HepG2 (cell line): ENCODE measurements around the gene VKORC1. TPM values are rescaled to one million over a fixed set of nuclear protein-coding genes. Genes with fewer than 3 reads are reported as not detected.

Experiments
- ATAC-seq: fragments of 200-7000 bp; cut with Tn5 transposase; 3 replicates; pipeline ENCODE4 v1.9.1; 2020; ENCODE audit warnings: mild to moderate bottlenecking, moderate library complexity
- BruUV-seq: library from RNA; stranded (reverse); fragments of 400-500 nt; replicated peaks from 2 replicates; lab custom pipeline; 2021; lab: Mats Ljungman, UMichigan
- CTCF ChIA-PET: fragments of 300-600 bp; formaldehyde crosslinking; extraction: SDS; loops from one replicate; lab custom pipeline; 2021; ENCODE audit warnings: low total read pairs, inconsistent platforms, low intra/inter-chr PET ratio; lab: Yijun Ruan, JAX
- POLR2A ChIA-PET: fragments of 350-600 bp; sonication (Branson Sonifier 250); formaldehyde crosslinking; loops from one replicate; lab custom pipeline; 2020; ENCODE audit warnings: antibody characterized with exemption, inconsistent platforms; lab: Yijun Ruan, JAX
- DNase-seq: peaks from one replicate; pipeline ENCODE4 v3.0.0-alpha.2; 2015; ENCODE audit warnings: low spot score
- FAIRE-seq: peaks from 3 replicates; lab custom pipeline; 2011; peaks lifted over from hg19 to GRCh38; lab: Jason Lieb, UNC
- H2AFZ ChIP-seq: one replicate; pipeline ENCODE4 v1.6.1; 2011; ENCODE audit warnings: low read length, inconsistent platforms
- H3K27ac ChIP-seq: fragments of 300-600 bp; 3 replicates; pipeline ENCODE4 v1.8.0; 2011; ENCODE audit warnings: mixed run types, mild to moderate bottlenecking, mixed read lengths, low read length, inconsistent platforms; ENCODE audit not compliant: insufficient read depth; ENCODE audit errors: extremely low read length
- H3K27me3 ChIP-seq, 2 experiments: fragments of 200-600 bp in 1 of 2; 2 replicates in 1 of 2; 3 replicates in 1 of 2; pipeline versions ENCODE4 v1.6.0 to v1.8.0; 2011; ENCODE audit warnings: low read length in 2 of 2, mild to moderate bottlenecking in 2 of 2, moderate library complexity in 2 of 2, inconsistent platforms in 1 of 2; ENCODE audit not compliant: insufficient read depth in 2 of 2, control insufficient read depth in 1 of 2
- H3K36me3 ChIP-seq, 2 experiments: fragments of 200-600 bp in 1 of 2; replicated peaks in 1 of 2; 2 replicates in 1 of 2; 3 replicates in 1 of 2; pipeline versions ENCODE4 v1.5.1 to v1.8.0; 2011; ENCODE audit warnings: low read length in 2 of 2, inconsistent platforms in 1 of 2; ENCODE audit not compliant: insufficient read depth in 2 of 2, control insufficient read depth in 1 of 2
- H3K4me1 ChIP-seq: 2 replicates; pipeline ENCODE4 v1.5.1; 2012; ENCODE audit warnings: low read length, inconsistent platforms; ENCODE audit not compliant: insufficient read depth
- H3K4me2 ChIP-seq: 2 replicates; pipeline ENCODE4 v1.6.0; 2011; ENCODE audit warnings: low read depth, low read length, inconsistent platforms
- H3K4me3 ChIP-seq, 3 experiments: fragments of 200-600 bp in 1 of 3; sonication (generic), shearing (Covaris generic) in 1 of 3; replicated peaks in 1 of 3; 2 replicates each; pipeline ENCODE4 v1.5.1; 2011 to 2016; ENCODE audit warnings: low read length in 3 of 3, inconsistent platforms in 2 of 3, low read depth in 2 of 3, mild to moderate bottlenecking in 2 of 3, control low read depth in 1 of 3, mixed read lengths in 1 of 3; ENCODE audit not compliant: insufficient read depth in 1 of 3
- H3K79me2 ChIP-seq: one replicate; pipeline ENCODE4 v1.6.1; 2011; ENCODE audit warnings: low read length, inconsistent platforms; ENCODE audit not compliant: insufficient read depth
- H3K9ac ChIP-seq: 2 replicates; pipeline ENCODE4 v1.6.0; 2011; ENCODE audit warnings: mild to moderate bottlenecking, low read depth, low read length, inconsistent platforms; ENCODE audit not compliant: insufficient read depth
- H3K9me3 ChIP-seq: 2 replicates; pipeline ENCODE4 v1.5.1; 2012; ENCODE audit warnings: mild to moderate bottlenecking, low read length
- H4K20me1 ChIP-seq: 2 replicates; pipeline ENCODE4 v1.6.0; 2011; ENCODE audit warnings: inconsistent platforms, mild to moderate bottlenecking, low read length, moderate library complexity; ENCODE audit not compliant: insufficient read depth
- AKAP8 ChIP-seq: sonication (generic); formaldehyde crosslinking; IDR thresholded peaks from 2 replicates; pipeline ENCODE4 v1.5.1; 2020; ENCODE audit warnings: mild to moderate bottlenecking, missing genetic modification reagents
- KLF9 ChIP-seq: IDR thresholded peaks from 2 replicates; pipeline ENCODE4 v1.6.1; 2016; ENCODE audit warnings: low read depth
- MIER2 ChIP-seq: IDR thresholded peaks from 2 replicates; pipeline ENCODE4 v1.6.1; 2016; ENCODE audit warnings: missing biosample characterization, missing genetic modification reagents
- NR2F1 ChIP-seq, 2 experiments: fragments of 450-650 bp in 1 of 2; formaldehyde crosslinking in 1 of 2; IDR thresholded peaks; 2 replicates each; pipeline versions ENCODE4 v1.5.0 to v1.6.1; 2016 to 2020; ENCODE audit warnings: mild to moderate bottlenecking in 1 of 2, missing compliant biosample characterization in 1 of 2, missing genetic modification reagents in 1 of 2, moderate library complexity in 1 of 2
- ZNF556 ChIP-seq: sonication (generic); formaldehyde crosslinking; IDR thresholded peaks from 2 replicates; pipeline ENCODE4 v1.4.0; 2020; ENCODE audit warnings: mild to moderate bottlenecking, missing genetic modification reagents, borderline replicate concordance
- ZNF589 ChIP-seq: sonication (generic); formaldehyde crosslinking; conservative IDR thresholded peaks from 2 replicates; pipeline ENCODE4 v1.8.0; 2022; ENCODE audit warnings: mild to moderate bottlenecking, moderate library complexity, missing genetic modification reagents
- ZSCAN12 ChIP-seq: sonication (generic); formaldehyde crosslinking; IDR thresholded peaks from 2 replicates; pipeline ENCODE4 v1.9.0; 2021; ENCODE audit warnings: mild to moderate bottlenecking, missing genetic modification reagents
- ZZZ3 ChIP-seq: sonication (generic); formaldehyde crosslinking; IDR thresholded peaks from 2 replicates; pipeline ENCODE4 v1.4.0; 2020; ENCODE audit warnings: missing genetic modification reagents, mild to moderate bottlenecking, borderline replicate concordance
- WGBS: methylation state at CpG from one replicate; pipeline ENCODE4 v1.1.6; 2017; ENCODE audit warnings: low lambda C conversion rate; 5-methylcytosine and 5-hydroxymethylcytosine counted together
- in situ Hi-C: cut with HindIII; loops from 2 replicates; pipeline ENCODE4 v1.10.0; 2017; ENCODE audit warnings: low pct_unique_long_range_greater_than_20kb; ENCODE audit not compliant: extremely low pct_ligation_motif_present
- intact Hi-C: fragments of 100-400 bp; cut with micrococcal nuclease; formaldehyde crosslinking; loops from one replicate; pipeline ENCODE4 v1.10.0; 2022; ENCODE audit not compliant: unreplicated experiment
- polyA plus RNA-seq, 8 experiments: library from polyadenylated mRNA; depleted of rRNA in 3 of 8; stranded (reverse) in 7 of 8; unstranded in 1 of 8; fragments of >200 nt; fragmentation: Illumina TruSeq in 4 of 8; extraction: Trizol in 4 of 8; gene quantifications; 2 replicates each; pipeline versions ENCODE4 v1.2.1 to v1.2.3, GENCODE V29; 2011 to 2016; ENCODE audit warnings: low read depth in 4 of 8, missing spikeins in 1 of 8, mixed read lengths in 1 of 8; ENCODE audit not compliant: insufficient read depth in 1 of 8
- total RNA-seq, 5 experiments: library from RNA; depleted of rRNA; stranded (reverse); fragments of >200 nt; fragmentation: Illumina TruSeq; extraction: Trizol; gene quantifications; 2 replicates each; pipeline ENCODE4 v1.2.3, GENCODE V29; 2016; ENCODE audit warnings: low read depth in 1 of 5
- TF ChIP-seq, protein P1 (sequence below): sonication (generic); formaldehyde crosslinking; IDR thresholded peaks from 2 replicates; pipeline ENCODE4 v1.4.0; 2020; ENCODE audit warnings: missing genetic modification reagents
- TF ChIP-seq, protein P2 (sequence below): sonication (generic); formaldehyde crosslinking; IDR thresholded peaks from 2 replicates; pipeline ENCODE4 v1.4.0; 2020; ENCODE audit warnings: mild to moderate bottlenecking, missing genetic modification reagents
- TF ChIP-seq, protein P3 (sequence below), 2 experiments: IDR thresholded peaks; 2 replicates each; pipeline ENCODE4 v1.6.1; 2011 to 2012; ENCODE audit warnings: low read length in 2 of 2, borderline replicate concordance in 1 of 2, low read depth in 1 of 2, mild to moderate bottlenecking in 1 of 2, moderate library complexity in 1 of 2

VKORC1 gene
- total and polyA plus RNA-seq, 2 of the 13 experiments (the other 11 are each of a cell fraction or from before 2014, with no cell fraction given), result 141 to 615 TPM

DNA sequence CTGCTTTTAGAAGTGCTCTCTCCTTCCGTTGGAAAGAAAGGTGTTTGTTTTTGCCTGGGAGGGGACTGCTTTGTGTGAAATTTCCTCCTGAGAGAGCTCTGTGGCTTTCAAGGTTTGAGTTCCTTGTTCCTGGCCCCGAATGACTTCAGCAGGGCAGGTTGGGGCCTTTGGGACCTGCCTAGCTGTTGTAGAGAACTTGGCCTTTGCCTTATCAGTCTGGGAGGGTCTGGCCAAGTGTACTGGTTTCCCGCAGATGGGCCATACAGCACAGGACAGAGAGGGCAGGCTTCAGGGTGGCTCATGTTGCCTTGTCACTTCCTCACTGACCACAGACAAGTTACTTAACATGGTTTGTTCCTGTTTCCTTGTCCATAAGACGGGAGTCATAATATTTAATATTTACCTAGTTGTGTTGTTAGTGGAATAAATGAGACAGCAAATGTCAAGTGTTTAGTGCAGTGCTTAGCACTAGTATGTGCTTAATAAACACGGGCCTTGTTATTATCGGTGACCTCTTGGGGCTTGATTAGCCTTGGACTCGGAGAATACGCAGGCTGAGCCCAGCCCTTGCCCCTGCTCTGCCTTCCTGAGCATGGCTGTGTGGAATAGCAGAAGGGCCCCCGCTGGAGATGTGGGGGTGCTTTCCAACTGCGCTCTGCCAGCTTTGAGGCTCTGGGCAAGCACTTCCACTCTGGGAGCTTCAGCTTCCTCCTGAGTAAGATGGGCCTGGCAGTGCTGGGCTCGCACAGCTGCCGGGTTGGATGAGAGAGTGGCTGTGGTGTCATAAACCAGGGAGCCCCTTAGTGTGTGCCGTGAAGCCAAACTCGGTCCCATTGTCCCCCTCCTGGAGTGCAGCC lies 34.3 kb upstream of the VKORC1 start:
- intact Hi-C loops, result no loop called here
- no peak overlapping the region for H3K4me3 ChIP-seq
- in situ Hi-C loops, result no loop called here
- H4K20me1 ChIP-seq, result no peaks in the 10 kb centered on the region
- H3K4me1 ChIP-seq, result peaks cover 4% of the 10 kb centered on the region; the same call in 1 of the 2 replicates
- CTCF ChIA-PET, result no interaction called here
- FAIRE-seq, result no peak
- no peak overlapping the region for H3K9ac ChIP-seq
- DNase-seq, result no peak
- H3K9me3 ChIP-seq, result no peaks in the 10 kb centered on the region
- H3K36me3 ChIP-seq, result peaks cover 17 to 18% of the 10 kb centered on the region in 2 experiments; a peak in 4 of 5 replicates
- H3K4me2 ChIP-seq, result no peak overlapping the region
- no peak overlapping the region for H2AFZ ChIP-seq
- no peaks in the 10 kb centered on the region for H3K79me2 ChIP-seq
- no peaks in the 10 kb centered on the region for H3K27me3 ChIP-seq
- POLR2A ChIA-PET, result interaction anchor here (0.5 to 4.2 kb wide), 4 partner anchors 11 to 14 kb away, joined by 3 to 17 read pairs (median 4); partner anchors contain the start of gene KAT8
- no peak overlapping the region for H3K27ac ChIP-seq
- 93% methylated on average over 14 of the region's 14 CpGs for WGBS
- ATAC-seq, result no peak
- no TSS peak for BruUV-seq
- TF ChIP-seq ZZZ3 (CRISPR knock-in tag) (no peak), MIER2 (CRISPR knock-in tag) (no peak), ZNF556 (no peak), AKAP8 (CRISPR knock-in tag) (no peak), KLF9 (no peak), ZSCAN12 (CRISPR knock-in tag) (no peak), ZNF589 (no peak), NR2F1 (CRISPR knock-in tag; IDR thresholded peaks at IDR 0.05) (no peak)
- TF ChIP-seq, protein P1, sequence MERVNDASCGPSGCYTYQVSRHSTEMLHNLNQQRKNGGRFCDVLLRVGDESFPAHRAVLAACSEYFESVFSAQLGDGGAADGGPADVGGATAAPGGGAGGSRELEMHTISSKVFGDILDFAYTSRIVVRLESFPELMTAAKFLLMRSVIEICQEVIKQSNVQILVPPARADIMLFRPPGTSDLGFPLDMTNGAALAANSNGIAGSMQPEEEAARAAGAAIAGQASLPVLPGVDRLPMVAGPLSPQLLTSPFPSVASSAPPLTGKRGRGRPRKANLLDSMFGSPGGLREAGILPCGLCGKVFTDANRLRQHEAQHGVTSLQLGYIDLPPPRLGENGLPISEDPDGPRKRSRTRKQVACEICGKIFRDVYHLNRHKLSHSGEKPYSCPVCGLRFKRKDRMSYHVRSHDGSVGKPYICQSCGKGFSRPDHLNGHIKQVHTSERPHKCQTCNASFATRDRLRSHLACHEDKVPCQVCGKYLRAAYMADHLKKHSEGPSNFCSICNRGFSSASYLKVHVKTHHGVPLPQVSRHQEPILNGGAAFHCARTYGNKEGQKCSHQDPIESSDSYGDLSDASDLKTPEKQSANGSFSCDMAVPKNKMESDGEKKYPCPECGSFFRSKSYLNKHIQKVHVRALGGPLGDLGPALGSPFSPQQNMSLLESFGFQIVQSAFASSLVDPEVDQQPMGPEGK, result no peak
- TF ChIP-seq, protein P2, sequence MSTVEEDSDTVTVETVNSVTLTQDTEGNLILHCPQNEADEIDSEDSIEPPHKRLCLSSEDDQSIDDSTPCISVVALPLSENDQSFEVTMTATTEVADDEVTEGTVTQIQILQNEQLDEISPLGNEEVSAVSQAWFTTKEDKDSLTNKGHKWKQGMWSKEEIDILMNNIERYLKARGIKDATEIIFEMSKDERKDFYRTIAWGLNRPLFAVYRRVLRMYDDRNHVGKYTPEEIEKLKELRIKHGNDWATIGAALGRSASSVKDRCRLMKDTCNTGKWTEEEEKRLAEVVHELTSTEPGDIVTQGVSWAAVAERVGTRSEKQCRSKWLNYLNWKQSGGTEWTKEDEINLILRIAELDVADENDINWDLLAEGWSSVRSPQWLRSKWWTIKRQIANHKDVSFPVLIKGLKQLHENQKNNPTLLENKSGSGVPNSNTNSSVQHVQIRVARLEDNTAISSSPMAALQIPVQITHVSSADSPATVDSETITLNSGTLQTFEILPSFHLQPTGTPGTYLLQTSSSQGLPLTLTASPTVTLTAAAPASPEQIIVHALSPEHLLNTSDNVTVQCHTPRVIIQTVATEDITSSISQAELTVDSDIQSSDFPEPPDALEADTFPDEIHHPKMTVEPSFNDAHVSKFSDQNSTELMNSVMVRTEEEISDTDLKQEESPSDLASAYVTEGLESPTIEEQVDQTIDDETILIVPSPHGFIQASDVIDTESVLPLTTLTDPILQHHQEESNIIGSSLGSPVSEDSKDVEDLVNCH, result no peak
- TF ChIP-seq, protein P3, sequence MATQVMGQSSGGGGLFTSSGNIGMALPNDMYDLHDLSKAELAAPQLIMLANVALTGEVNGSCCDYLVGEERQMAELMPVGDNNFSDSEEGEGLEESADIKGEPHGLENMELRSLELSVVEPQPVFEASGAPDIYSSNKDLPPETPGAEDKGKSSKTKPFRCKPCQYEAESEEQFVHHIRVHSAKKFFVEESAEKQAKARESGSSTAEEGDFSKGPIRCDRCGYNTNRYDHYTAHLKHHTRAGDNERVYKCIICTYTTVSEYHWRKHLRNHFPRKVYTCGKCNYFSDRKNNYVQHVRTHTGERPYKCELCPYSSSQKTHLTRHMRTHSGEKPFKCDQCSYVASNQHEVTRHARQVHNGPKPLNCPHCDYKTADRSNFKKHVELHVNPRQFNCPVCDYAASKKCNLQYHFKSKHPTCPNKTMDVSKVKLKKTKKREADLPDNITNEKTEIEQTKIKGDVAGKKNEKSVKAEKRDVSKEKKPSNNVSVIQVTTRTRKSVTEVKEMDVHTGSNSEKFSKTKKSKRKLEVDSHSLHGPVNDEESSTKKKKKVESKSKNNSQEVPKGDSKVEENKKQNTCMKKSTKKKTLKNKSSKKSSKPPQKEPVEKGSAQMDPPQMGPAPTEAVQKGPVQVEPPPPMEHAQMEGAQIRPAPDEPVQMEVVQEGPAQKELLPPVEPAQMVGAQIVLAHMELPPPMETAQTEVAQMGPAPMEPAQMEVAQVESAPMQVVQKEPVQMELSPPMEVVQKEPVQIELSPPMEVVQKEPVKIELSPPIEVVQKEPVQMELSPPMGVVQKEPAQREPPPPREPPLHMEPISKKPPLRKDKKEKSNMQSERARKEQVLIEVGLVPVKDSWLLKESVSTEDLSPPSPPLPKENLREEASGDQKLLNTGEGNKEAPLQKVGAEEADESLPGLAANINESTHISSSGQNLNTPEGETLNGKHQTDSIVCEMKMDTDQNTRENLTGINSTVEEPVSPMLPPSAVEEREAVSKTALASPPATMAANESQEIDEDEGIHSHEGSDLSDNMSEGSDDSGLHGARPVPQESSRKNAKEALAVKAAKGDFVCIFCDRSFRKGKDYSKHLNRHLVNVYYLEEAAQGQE (IDR thresholded peaks at IDR 0.05; ENCODE audit: borderline replicate concordance in 1 of 2, low read depth in 1 of 2, low read length in 2 of 2), result no peak
